ENCODE results near the gene MTA1.

DNA sequence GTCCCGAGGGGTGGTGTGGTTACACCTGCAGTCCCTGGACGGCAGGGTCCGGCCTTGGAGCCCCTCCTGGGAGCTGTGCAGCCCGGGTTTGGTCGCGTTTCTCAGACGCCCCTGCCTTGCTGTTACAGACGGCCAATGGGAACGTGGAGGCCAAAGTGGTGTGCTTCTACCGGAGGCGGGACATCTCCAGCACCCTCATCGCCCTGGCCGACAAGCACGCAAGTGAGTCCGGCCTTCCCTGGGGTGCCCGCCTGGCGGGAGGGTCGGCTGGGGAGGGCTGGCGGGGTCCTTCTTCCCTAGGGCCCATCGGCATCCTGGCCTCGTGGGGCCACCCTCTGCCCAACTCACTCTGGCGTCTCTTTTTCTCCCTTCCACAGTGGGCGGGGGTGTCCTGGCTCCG, 25.7 kb downstream of the MTA1 start:
- TF ChIP-seq, protein P1, sequence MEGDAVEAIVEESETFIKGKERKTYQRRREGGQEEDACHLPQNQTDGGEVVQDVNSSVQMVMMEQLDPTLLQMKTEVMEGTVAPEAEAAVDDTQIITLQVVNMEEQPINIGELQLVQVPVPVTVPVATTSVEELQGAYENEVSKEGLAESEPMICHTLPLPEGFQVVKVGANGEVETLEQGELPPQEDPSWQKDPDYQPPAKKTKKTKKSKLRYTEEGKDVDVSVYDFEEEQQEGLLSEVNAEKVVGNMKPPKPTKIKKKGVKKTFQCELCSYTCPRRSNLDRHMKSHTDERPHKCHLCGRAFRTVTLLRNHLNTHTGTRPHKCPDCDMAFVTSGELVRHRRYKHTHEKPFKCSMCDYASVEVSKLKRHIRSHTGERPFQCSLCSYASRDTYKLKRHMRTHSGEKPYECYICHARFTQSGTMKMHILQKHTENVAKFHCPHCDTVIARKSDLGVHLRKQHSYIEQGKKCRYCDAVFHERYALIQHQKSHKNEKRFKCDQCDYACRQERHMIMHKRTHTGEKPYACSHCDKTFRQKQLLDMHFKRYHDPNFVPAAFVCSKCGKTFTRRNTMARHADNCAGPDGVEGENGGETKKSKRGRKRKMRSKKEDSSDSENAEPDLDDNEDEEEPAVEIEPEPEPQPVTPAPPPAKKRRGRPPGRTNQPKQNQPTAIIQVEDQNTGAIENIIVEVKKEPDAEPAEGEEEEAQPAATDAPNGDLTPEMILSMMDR (IDR thresholded peaks at IDR 0.05; ENCODE audit: insufficient read depth, low read length) = no peak
- TF ChIP-seq, protein P2, sequence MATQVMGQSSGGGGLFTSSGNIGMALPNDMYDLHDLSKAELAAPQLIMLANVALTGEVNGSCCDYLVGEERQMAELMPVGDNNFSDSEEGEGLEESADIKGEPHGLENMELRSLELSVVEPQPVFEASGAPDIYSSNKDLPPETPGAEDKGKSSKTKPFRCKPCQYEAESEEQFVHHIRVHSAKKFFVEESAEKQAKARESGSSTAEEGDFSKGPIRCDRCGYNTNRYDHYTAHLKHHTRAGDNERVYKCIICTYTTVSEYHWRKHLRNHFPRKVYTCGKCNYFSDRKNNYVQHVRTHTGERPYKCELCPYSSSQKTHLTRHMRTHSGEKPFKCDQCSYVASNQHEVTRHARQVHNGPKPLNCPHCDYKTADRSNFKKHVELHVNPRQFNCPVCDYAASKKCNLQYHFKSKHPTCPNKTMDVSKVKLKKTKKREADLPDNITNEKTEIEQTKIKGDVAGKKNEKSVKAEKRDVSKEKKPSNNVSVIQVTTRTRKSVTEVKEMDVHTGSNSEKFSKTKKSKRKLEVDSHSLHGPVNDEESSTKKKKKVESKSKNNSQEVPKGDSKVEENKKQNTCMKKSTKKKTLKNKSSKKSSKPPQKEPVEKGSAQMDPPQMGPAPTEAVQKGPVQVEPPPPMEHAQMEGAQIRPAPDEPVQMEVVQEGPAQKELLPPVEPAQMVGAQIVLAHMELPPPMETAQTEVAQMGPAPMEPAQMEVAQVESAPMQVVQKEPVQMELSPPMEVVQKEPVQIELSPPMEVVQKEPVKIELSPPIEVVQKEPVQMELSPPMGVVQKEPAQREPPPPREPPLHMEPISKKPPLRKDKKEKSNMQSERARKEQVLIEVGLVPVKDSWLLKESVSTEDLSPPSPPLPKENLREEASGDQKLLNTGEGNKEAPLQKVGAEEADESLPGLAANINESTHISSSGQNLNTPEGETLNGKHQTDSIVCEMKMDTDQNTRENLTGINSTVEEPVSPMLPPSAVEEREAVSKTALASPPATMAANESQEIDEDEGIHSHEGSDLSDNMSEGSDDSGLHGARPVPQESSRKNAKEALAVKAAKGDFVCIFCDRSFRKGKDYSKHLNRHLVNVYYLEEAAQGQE (IDR thresholded peaks at IDR 0.05; ENCODE audit: insufficient replicate concordance, low read depth) = no peak

All from HL-60 (cell line).